BJ (cell line): ENCODE measurements around the gene BRF1. TPM values are rescaled to one million over a fixed set of nuclear protein-coding genes. Genes with fewer than 3 reads are reported as not detected.

Experiments
- CTCF ChIA-PET: fragments of 350-600 bp; formaldehyde crosslinking; extraction: SDS; loops from one replicate; lab custom pipeline; 2021; ENCODE audit warnings: antibody characterized with exemption, inconsistent platforms; lab: Yijun Ruan, JAX
- POLR2A ChIA-PET: fragments of 300-600 bp; sonication (Branson Sonifier 250); formaldehyde crosslinking; extraction: SDS; loops from one replicate; lab custom pipeline; 2021; ENCODE audit warnings: antibody characterized with exemption; lab: Charles Lee
- DNase-seq: peaks from one replicate; pipeline ENCODE4 v3.0.0-alpha.2; 2011; ENCODE audit warnings: low read depth
- H3K27me3 ChIP-seq: 2 replicates; pipeline ENCODE4 v1.6.0; 2011; ENCODE audit warnings: low read length; ENCODE audit not compliant: control insufficient read depth, insufficient read depth
- H3K36me3 ChIP-seq: 2 replicates; pipeline ENCODE4 v1.5.1; 2011; ENCODE audit warnings: low read length; ENCODE audit not compliant: control insufficient read depth, insufficient read depth
- H3K4me3 ChIP-seq: 2 replicates; pipeline ENCODE4 v1.5.1; 2011; ENCODE audit warnings: low read depth, mild to moderate bottlenecking, control low read depth, low read length
- polyA plus RNA-seq: library from polyadenylated mRNA; depleted of rRNA; stranded (reverse); fragments of >200 nt; gene quantifications from 2 replicates; pipeline ENCODE4 v1.2.3, GENCODE V29; 2011
- TF ChIP-seq, protein P1 (sequence below): IDR thresholded peaks from 2 replicates; pipeline ENCODE4 v1.5.1; 2011; ENCODE audit warnings: low read depth, mild to moderate bottlenecking, control low read depth, inconsistent platforms, low read length, moderate library complexity; ENCODE audit not compliant: insufficient read depth

The BRF1 gene
- polyA plus RNA-seq, 1 experiment, result 8.2 TPM

DNA sequence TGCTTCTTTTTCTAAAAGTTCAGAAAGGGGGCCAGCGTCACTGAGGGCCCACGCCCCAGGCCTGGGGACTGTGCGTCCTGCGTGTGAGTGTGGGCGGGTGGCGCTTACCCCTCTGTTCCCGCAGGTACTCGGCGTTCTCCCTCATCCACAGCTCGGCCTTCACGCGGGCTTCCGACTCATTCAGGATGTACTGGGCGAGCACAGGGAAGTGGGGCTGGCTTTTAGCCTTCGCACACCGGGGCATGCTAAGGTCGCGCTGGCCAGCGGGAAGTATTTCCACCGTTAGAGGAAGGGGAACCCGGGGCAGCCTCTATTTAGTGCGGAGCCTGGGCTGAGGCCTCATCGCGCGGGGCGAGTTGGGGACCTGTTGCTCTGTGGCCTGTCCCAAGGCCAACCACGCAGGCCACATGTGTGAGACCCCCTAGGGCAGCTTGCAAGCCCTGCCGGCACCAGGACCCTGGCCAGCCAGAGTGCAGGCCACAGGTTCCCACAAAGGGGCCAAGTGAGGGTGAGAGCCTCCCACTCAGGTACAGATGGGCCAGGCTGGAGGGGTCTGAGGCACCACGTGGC, 81.7 kb downstream of the BRF1 start:
- DNase-seq, result no peak
- ChIA-PET CTCF (interaction anchor here (0.6 to 1.2 kb wide), 2 partner anchors 14 to 63 kb away, joined by 3 to 4 read pairs; no protein-coding TSS in a partner anchor), POLR2A (no interaction called here)
- Histone ChIP-seq H3K4me3 (no peak overlapping the region), H3K27me3 (no peaks in the 10 kb centered on the region), H3K36me3 (peaks cover 34% of the 10 kb centered on the region)
- TF ChIP-seq, protein P1, sequence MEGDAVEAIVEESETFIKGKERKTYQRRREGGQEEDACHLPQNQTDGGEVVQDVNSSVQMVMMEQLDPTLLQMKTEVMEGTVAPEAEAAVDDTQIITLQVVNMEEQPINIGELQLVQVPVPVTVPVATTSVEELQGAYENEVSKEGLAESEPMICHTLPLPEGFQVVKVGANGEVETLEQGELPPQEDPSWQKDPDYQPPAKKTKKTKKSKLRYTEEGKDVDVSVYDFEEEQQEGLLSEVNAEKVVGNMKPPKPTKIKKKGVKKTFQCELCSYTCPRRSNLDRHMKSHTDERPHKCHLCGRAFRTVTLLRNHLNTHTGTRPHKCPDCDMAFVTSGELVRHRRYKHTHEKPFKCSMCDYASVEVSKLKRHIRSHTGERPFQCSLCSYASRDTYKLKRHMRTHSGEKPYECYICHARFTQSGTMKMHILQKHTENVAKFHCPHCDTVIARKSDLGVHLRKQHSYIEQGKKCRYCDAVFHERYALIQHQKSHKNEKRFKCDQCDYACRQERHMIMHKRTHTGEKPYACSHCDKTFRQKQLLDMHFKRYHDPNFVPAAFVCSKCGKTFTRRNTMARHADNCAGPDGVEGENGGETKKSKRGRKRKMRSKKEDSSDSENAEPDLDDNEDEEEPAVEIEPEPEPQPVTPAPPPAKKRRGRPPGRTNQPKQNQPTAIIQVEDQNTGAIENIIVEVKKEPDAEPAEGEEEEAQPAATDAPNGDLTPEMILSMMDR, result no peak

DNA sequence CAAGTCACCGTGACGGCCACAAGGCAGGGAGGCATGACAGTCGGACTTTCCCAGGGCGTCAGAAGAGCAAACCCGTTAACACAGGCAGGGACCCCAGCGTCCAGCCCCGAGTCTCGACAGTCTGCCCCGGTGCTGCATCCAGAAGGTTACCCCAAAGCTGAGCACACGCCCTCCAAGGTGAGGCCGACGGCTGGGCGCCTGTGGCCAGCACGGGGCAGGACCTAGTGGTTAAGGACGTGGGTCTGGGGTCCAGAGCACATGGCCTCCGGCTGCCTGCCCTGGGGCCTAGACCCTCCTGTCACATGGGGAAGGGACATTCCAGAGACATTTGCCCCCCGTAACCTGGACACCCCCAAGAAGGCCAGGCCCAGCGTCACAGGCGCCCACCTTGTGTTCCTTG, 82.2 kb downstream of the BRF1 start:
- peaks cover 33% of the 10 kb centered on the region for H3K36me3 ChIP-seq
- DNase-seq, result no peak
- CTCF ChIA-PET, result interaction anchor here (0.6 to 1.2 kb wide), 3 partner anchors 14 to 63 kb away, joined by 3 to 4 read pairs (median 3); no protein-coding TSS in a partner anchor
- TF ChIP-seq, protein P1, result no peak
- H3K4me3 ChIP-seq, result no peak overlapping the region
- no peaks in the 10 kb centered on the region for H3K27me3 ChIP-seq
- POLR2A ChIA-PET, result no interaction called here

GRCh38 chr14:105217774-105218173, 83.0 kb downstream of the BRF1 start:
- DNase-seq, result no peak
- Histone ChIP-seq H3K4me3 (no peak overlapping the region), H3K36me3 (peaks cover 32% of the 10 kb centered on the region), H3K27me3 (no peaks in the 10 kb centered on the region)
- CTCF ChIA-PET, result interaction anchor here (0.9 to 1.0 kb wide), 3 partner anchors 15 to 134 kb away, joined by 3 read pairs; no protein-coding TSS in a partner anchor
- TF ChIP-seq, protein P1, result no peak
- POLR2A ChIA-PET, result no interaction called here

DNA sequence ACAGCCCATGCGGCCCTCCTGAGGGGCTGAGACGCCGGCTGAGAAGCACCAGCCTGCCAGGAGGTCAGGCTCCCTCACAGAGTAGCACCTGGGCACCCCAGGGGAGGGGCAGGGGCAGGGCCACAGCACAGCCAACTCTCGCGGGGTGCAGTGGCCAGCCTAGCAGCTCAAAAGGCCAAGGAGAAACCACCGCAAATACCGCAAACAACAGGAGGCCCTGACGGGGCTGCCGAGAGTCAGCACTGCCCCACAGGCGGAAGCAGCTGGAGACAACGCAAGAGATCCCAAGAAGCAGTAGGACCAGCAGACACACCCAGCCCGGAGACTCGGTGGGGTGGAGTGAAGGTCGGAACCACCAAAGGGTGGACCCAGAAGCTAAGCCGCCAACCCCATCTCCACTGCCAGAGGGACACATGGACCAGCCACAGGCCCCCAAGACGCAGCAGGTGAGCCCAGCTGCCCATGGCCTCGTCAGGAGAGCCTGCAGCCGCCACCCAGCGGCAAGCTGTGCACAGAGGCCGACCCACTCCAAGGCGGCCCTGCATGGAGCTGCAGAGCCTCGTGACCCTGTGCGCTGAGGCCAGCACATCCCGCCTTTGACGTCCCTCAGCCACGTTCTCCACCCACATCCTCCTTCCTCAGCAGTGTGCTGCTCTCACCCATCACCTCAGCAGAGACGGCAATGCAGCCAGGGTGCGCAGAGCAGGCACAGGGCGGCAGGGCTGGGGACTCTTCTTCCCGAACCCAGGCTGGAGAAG, 84.1 kb downstream of the BRF1 start:
- TF ChIP-seq, protein P1, result no peak
- DNase-seq, result no peak
- no peak overlapping the region for H3K4me3 ChIP-seq
- peaks cover 34% of the 10 kb centered on the region for H3K36me3 ChIP-seq
- H3K27me3 ChIP-seq, result no peaks in the 10 kb centered on the region
- ChIA-PET CTCF (interaction anchor here (0.9 to 1.0 kb wide), 2 partner anchors 66 to 135 kb away, joined by 3 read pairs; no protein-coding TSS in a partner anchor), POLR2A (no interaction called here)

DNA sequence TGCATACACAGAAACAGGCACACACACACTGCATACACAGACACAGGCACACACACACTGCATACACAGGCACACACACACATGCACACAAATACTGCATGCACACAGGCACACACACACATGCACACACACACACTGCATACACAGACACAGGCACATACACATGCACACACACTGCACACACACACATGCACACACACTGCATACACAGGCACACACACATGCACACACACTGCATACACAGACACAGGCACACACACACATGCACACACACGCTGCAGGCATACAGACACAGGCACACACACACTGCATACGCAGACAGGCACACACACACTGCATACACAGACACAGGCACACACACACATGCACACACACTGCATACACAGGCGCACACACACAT, 85.2 kb downstream of the BRF1 start:
- ChIA-PET CTCF (no interaction called here), POLR2A (no interaction called here)
- no peak for DNase-seq
- H3K27me3 ChIP-seq, result no peaks in the 10 kb centered on the region
- peaks cover 29% of the 10 kb centered on the region for H3K36me3 ChIP-seq
- no peak overlapping the region for H3K4me3 ChIP-seq
- TF ChIP-seq, protein P1, result no peak
